IMR-90 (cell line): ENCODE data around the gene ADGRF1. TPM values are rescaled to one million over a fixed set of nuclear protein-coding genes. Genes with fewer than 3 reads are reported as not detected.

Source experiments
- ATAC-seq: fragments of 200-7000 bp; cut with Tn5 transposase; 2 replicates; pipeline ENCODE4 v1.9.1; 2020; ENCODE audit warnings: low read depth, mild to moderate bottlenecking, moderate library complexity
- BruUV-seq: library from RNA; stranded (reverse); fragments of 400-500 nt; replicated peaks from 2 replicates; lab custom pipeline; 2021; lab: Mats Ljungman, UMichigan
- CTCF ChIA-PET: fragments of 300-600 bp; formaldehyde crosslinking; extraction: SDS; loops from one replicate; lab custom pipeline; 2021; ENCODE audit warnings: antibody characterized with exemption; lab: Yijun Ruan, JAX
- POLR2A ChIA-PET: fragments of 300-600 bp; sonication (Branson Sonifier 250); formaldehyde crosslinking; loops from one replicate; lab custom pipeline; 2022; ENCODE audit warnings: antibody characterized with exemption; ENCODE audit not compliant: unreplicated experiment; lab: Charles Lee
- DNase-seq: peaks from one replicate; pipeline ENCODE4 v3.0.0; 2013
- H2AFZ ChIP-seq: replicated peaks from 2 replicates; pipeline ENCODE3; 2013; ENCODE audit warnings: low read length, mild to moderate bottlenecking; ENCODE audit not compliant: poor library complexity
- H2AK5ac ChIP-seq: 2 replicates; pipeline ENCODE4 v1.6.1; 2013; ENCODE audit warnings: low read depth, low read length, inconsistent platforms
- H2AK9ac ChIP-seq: replicated peaks from 2 replicates; pipeline ENCODE3; 2013; ENCODE audit warnings: mild to moderate bottlenecking, low read depth, low read length, moderate library complexity; ENCODE audit not compliant: poor library complexity
- H2BK120ac ChIP-seq: 2 replicates; pipeline ENCODE4 v1.6.1; 2013; ENCODE audit warnings: low read depth, low read length, inconsistent platforms
- H2BK15ac ChIP-seq: 3 replicates; pipeline ENCODE4 v1.6.1; 2013; ENCODE audit warnings: low read depth, low read length, inconsistent platforms
- H2BK20ac ChIP-seq: 2 replicates; pipeline ENCODE4 v1.6.1; 2013; ENCODE audit warnings: low read depth, mild to moderate bottlenecking, inconsistent platforms, low read length, moderate library complexity
- H2BK5ac ChIP-seq: 2 replicates; pipeline ENCODE4 v1.6.1; 2013; ENCODE audit warnings: mild to moderate bottlenecking, low read depth, low read length, inconsistent platforms; ENCODE audit not compliant: poor library complexity, severe bottlenecking
- H3K14ac ChIP-seq: replicated peaks from 2 replicates; pipeline ENCODE4 v1.6.1; 2013; ENCODE audit warnings: low read depth, low read length, inconsistent platforms
- H3K18ac ChIP-seq: 2 replicates; pipeline ENCODE4 v1.6.1; 2013; ENCODE audit warnings: low read depth, low read length, control low read depth
- H3K23ac ChIP-seq: 2 replicates; pipeline ENCODE4 v1.6.1; 2013; ENCODE audit warnings: low read depth, low read length, inconsistent platforms
- H3K27ac ChIP-seq: 2 replicates; pipeline ENCODE4 v1.5.1; 2013; ENCODE audit warnings: mild to moderate bottlenecking, control low read depth, low read length; ENCODE audit not compliant: insufficient read depth
- H3K27me3 ChIP-seq: 2 replicates; pipeline ENCODE4 v1.6.1; 2013; ENCODE audit warnings: low read length; ENCODE audit not compliant: control insufficient read depth, insufficient read depth
- H3K36me3 ChIP-seq: 2 replicates; pipeline ENCODE4 v1.6.1; 2013; ENCODE audit warnings: low read length, mixed read lengths; ENCODE audit not compliant: control insufficient read depth, insufficient read depth
- H3K4ac ChIP-seq: 2 replicates; pipeline ENCODE4 v1.6.1; 2013; ENCODE audit warnings: low read depth, low read length, inconsistent platforms
- H3K4me1 ChIP-seq: 2 replicates; pipeline ENCODE4 v1.6.1; 2013; ENCODE audit warnings: low read length, mixed read lengths; ENCODE audit not compliant: control insufficient read depth, insufficient read depth
- H3K4me2 ChIP-seq: 2 replicates; pipeline ENCODE4 v1.6.1; 2013; ENCODE audit warnings: low read depth, mild to moderate bottlenecking, control low read depth, low read length, moderate library complexity
- H3K4me3 ChIP-seq: 2 replicates; pipeline ENCODE4 v1.5.1; 2013; ENCODE audit warnings: low read depth, mild to moderate bottlenecking, control low read depth, low read length, moderate library complexity; ENCODE audit not compliant: insufficient read depth
- H3K56ac ChIP-seq: 2 replicates; pipeline ENCODE4 v1.6.1; 2013; ENCODE audit warnings: low read length, inconsistent platforms; ENCODE audit not compliant: insufficient read depth; ENCODE audit errors: extremely low read depth
- H3K79me1 ChIP-seq, 2 experiments: 2 replicates each; pipeline ENCODE4 v1.6.1; 2013; ENCODE audit warnings: low read length in 2 of 2, inconsistent platforms in 1 of 2, low read depth in 1 of 2
- H3K9ac ChIP-seq: 2 replicates; pipeline ENCODE4 v1.6.1; 2013; ENCODE audit warnings: low read depth, low read length, control low read depth
- H3K9me1 ChIP-seq: 2 replicates; pipeline ENCODE4 v1.6.1; 2013; ENCODE audit warnings: low read length, inconsistent platforms; ENCODE audit not compliant: insufficient read depth
- H3K9me3 ChIP-seq: 2 replicates; pipeline ENCODE4 v1.6.1; 2013; ENCODE audit warnings: low read length; ENCODE audit not compliant: control insufficient read depth, insufficient read depth
- H4K20me1 ChIP-seq: 2 replicates; pipeline ENCODE4 v1.6.1; 2013; ENCODE audit warnings: low read length, inconsistent platforms; ENCODE audit not compliant: insufficient read depth
- H4K5ac ChIP-seq: 2 replicates; pipeline ENCODE4 v1.6.1; 2013; ENCODE audit warnings: mild to moderate bottlenecking, low read depth, low read length, control low read depth
- H4K8ac ChIP-seq, 2 experiments: 2 replicates each; pipeline ENCODE4 v1.6.1; 2013; ENCODE audit warnings: low read depth in 2 of 2, low read length in 2 of 2, control low read depth in 1 of 2, inconsistent platforms in 1 of 2
- H4K91ac ChIP-seq: 2 replicates; pipeline ENCODE4 v1.6.1; 2013; ENCODE audit warnings: low read depth, low read length, inconsistent platforms; ENCODE audit not compliant: insufficient read depth
- BHLHE40 ChIP-seq: fragments of 150-350 bp; IDR thresholded peaks from 2 replicates; pipeline ENCODE4 v1.6.1; 2016; ENCODE audit warnings: mild to moderate bottlenecking, low read depth, low read length
- POLR2A ChIP-seq: IDR thresholded peaks from 2 replicates; pipeline ENCODE4 v1.6.1; 2012; ENCODE audit warnings: mild to moderate bottlenecking, low read depth, low read length
- RCOR1 ChIP-seq: IDR thresholded peaks from 2 replicates; pipeline ENCODE4 v1.6.1; 2012; ENCODE audit warnings: mild to moderate bottlenecking, low read length, improper control_type of control experiment; ENCODE audit not compliant: insufficient replicate concordance
- RFX5 ChIP-seq: IDR thresholded peaks from 2 replicates; pipeline ENCODE4 v1.8.0; 2012; ENCODE audit warnings: low read depth, mild to moderate bottlenecking, low read length, moderate library complexity
- SMC3 ChIP-seq: fragments of 150-350 bp; IDR thresholded peaks from 2 replicates; pipeline ENCODE4 v1.6.1; 2016; ENCODE audit warnings: low read depth, mild to moderate bottlenecking, antibody characterized with exemption, low read length, moderate library complexity
- WGBS, 2 experiments: methylation state at CpG; one replicate each; pipeline versions ENCODE4 v1.1.5 to v1.1.7; 2013; ENCODE audit warnings: missing lambda C conversion rate in 2 of 2; ENCODE audit not compliant: insufficient read length in 1 of 2; ENCODE audit errors: extremely low coverage in 2 of 2; 5-methylcytosine and 5-hydroxymethylcytosine counted together
- dilution Hi-C: fragments of 300-500 bp; cut with HindIII; formaldehyde crosslinking; loops from one replicate; pipeline ENCODE4 v1.14.3; 2018; ENCODE audit warnings: low sequenced_read_pairs; ENCODE audit not compliant: unreplicated experiment
- in situ Hi-C: fragments of 300-500 bp; cut with MboI; formaldehyde crosslinking; loops from 3 replicates; pipeline ENCODE4 v1.14.3; 2019; ENCODE audit warnings: low sequenced_read_pairs, inconsistent platforms, mixed read lengths
- intact Hi-C: fragments of 100-400 bp; cut with micrococcal nuclease; formaldehyde crosslinking; loops from 2 replicates; pipeline ENCODE4 v1.10.0; 2022
- polyA plus RNA-seq, 3 experiments: library from polyadenylated mRNA; depleted of rRNA; stranded (reverse); fragments of >200 nt; gene quantifications; 2 replicates each; pipeline ENCODE4 v1.2.3, GENCODE V29; 2012; ENCODE audit warnings: low replicate concordance in 1 of 3
- total RNA-seq: library from RNA; depleted of rRNA; stranded (reverse); fragments of >200 nt; gene quantifications from 2 replicates; pipeline ENCODE4 v1.2.3, GENCODE V29; 2012

The ADGRF1 gene
- total and polyA plus RNA-seq, 2 of the 4 experiments (the other 2 are of a cell fraction): not detected

GRCh38 chr6:47007657-47008396, 34.3 kb downstream of the ADGRF1 start:
- Histone ChIP-seq H3K27me3 (no peaks in the 10 kb centered on the region), H3K4me1 (no peaks in the 10 kb centered on the region), H3K9ac (no peak overlapping the region), H2BK20ac (no peak overlapping the region), H3K9me3 (no peaks in the 10 kb centered on the region), H4K20me1 (no peaks in the 10 kb centered on the region), H3K18ac (no peak overlapping the region), H4K8ac (no peak overlapping the region), H2AFZ (no peak overlapping the region), H3K23ac (no peak overlapping the region), H3K56ac (no peak overlapping the region), H2BK120ac (no peak overlapping the region), H2BK15ac (no peak overlapping the region), H3K9me1 (no peaks in the 10 kb centered on the region; the same call in 1 of the 2 replicates), H3K79me1 (no peaks in the 10 kb centered on the region), H4K5ac (no peak overlapping the region), H2AK5ac (no peak overlapping the region), H3K27ac (no peak overlapping the region), H2BK5ac (no peak overlapping the region), H3K4me3 (no peak overlapping the region), H4K91ac (no peak overlapping the region), H3K36me3 (no peaks in the 10 kb centered on the region), H3K14ac (no peak overlapping the region), H3K4ac (no peak overlapping the region), H3K4me2 (no peak overlapping the region), H2AK9ac (no peak overlapping the region)
- intact Hi-C loops: no loop called here
- DNase-seq: no peak
- dilution Hi-C loops: no loop called here
- CTCF ChIA-PET: no interaction called here
- no peak for ATAC-seq
- TF ChIP-seq POLR2A (no peak), RCOR1 (no peak), RFX5 (no peak), SMC3 (no peak), BHLHE40 (no peak)
- POLR2A ChIA-PET: no interaction called here
- no TSS peak for BruUV-seq
- no CpG with 5 or more reads among the region's 3 CpGs for WGBS, 2 experiments
- in situ Hi-C loops: no loop called here
